GM12878 (cell line): ENCODE results near the gene TMEM163. TPM values are rescaled to one million over a fixed set of nuclear protein-coding genes. Genes with fewer than 3 reads are reported as not detected.

ENCODE experiments used
- ATAC-seq: fragments of 200-7000 bp; cut with Tn5 transposase; 3 replicates; pipeline ENCODE4 v1.9.1; 2020; ENCODE audit warnings: mild to moderate bottlenecking, moderate library complexity
- BruUV-seq: library from RNA; stranded (reverse); fragments of 400-500 nt; replicated peaks from 2 replicates; lab custom pipeline; 2021; lab: Mats Ljungman, UMichigan
- CTCF ChIA-PET: fragments of 300-600 bp; sonication (Branson Sonifier 250); formaldehyde crosslinking; extraction: SDS; loops from one replicate; lab custom pipeline; 2021; ENCODE audit warnings: inconsistent platforms; lab: Yijun Ruan, JAX
- POLR2A ChIA-PET: fragments of 350-600 bp; formaldehyde crosslinking; extraction: SDS; loops from one replicate; lab custom pipeline; 2021; ENCODE audit warnings: inconsistent platforms; lab: Charles Lee
- RAD21 ChIA-PET: fragments of 300-600 bp; sonication (Branson Sonifier 250); formaldehyde crosslinking; loops from one replicate; lab custom pipeline; 2023; ENCODE audit warnings: antibody characterized with exemption; ENCODE audit not compliant: unreplicated experiment; lab: Charles Lee
- SMC1A ChIA-PET: fragments of 300-600 bp; sonication (Branson Sonifier 250); formaldehyde crosslinking; loops from one replicate; lab custom pipeline; 2023; ENCODE audit not compliant: unreplicated experiment, uncharacterized antibody; lab: Charles Lee
- DNase-seq: peaks from one replicate; pipeline ENCODE4 v3.0.0-alpha.2; 2011; ENCODE audit warnings: low read depth, low spot score
- FAIRE-seq: peaks from 3 replicates; lab custom pipeline; 2011; peaks lifted over from hg19 to GRCh38; lab: Jason Lieb, UNC
- H2AFZ ChIP-seq: 2 replicates; pipeline ENCODE4 v1.6.0; 2011; ENCODE audit warnings: low read depth, low read length, control low read depth; ENCODE audit not compliant: control insufficient read depth
- H3K27ac ChIP-seq: 2 replicates; pipeline ENCODE4 v1.5.1; 2011; ENCODE audit warnings: control low read depth; ENCODE audit not compliant: control insufficient read depth, insufficient read depth
- H3K27me3 ChIP-seq, 2 experiments: replicated peaks in 1 of 2; 2 replicates each; pipeline versions ENCODE4 v1.6.0 to v1.6.1; 2011; ENCODE audit warnings: low read length in 1 of 2; ENCODE audit not compliant: control insufficient read depth in 2 of 2, insufficient read depth in 2 of 2
- H3K36me3 ChIP-seq, 2 experiments: 2 replicates each; pipeline ENCODE4 v1.5.1; 2011; ENCODE audit warnings: low read length in 1 of 2; ENCODE audit not compliant: control insufficient read depth in 2 of 2, insufficient read depth in 2 of 2
- H3K4me1 ChIP-seq: 2 replicates; pipeline ENCODE4 v1.6.1; 2011; ENCODE audit warnings: mild to moderate bottlenecking, low read length, moderate library complexity, mixed read lengths; ENCODE audit not compliant: control insufficient read depth, insufficient read depth
- H3K4me2 ChIP-seq: 2 replicates; pipeline ENCODE4 v1.6.0; 2011; ENCODE audit warnings: control low read depth; ENCODE audit not compliant: control insufficient read depth, insufficient read depth
- H3K4me3 ChIP-seq: fragments of 200-600 bp; sonication (generic); 2 replicates; pipeline ENCODE4 v1.5.1; 2016
- H3K79me2 ChIP-seq: 2 replicates; pipeline ENCODE4 v1.6.0; 2011; ENCODE audit warnings: low read length; ENCODE audit not compliant: control insufficient read depth, insufficient read depth
- H3K9ac ChIP-seq: 2 replicates; pipeline ENCODE4 v1.8.0; 2011; ENCODE audit warnings: low read length, control low read depth, mixed read lengths; ENCODE audit not compliant: control insufficient read depth, insufficient read depth
- H3K9me3 ChIP-seq: replicated peaks from 3 replicates; pipeline ENCODE4 v1.5.1; 2011; ENCODE audit warnings: mild to moderate bottlenecking, low read length; ENCODE audit not compliant: control insufficient read depth, insufficient read depth
- H4K20me1 ChIP-seq: 2 replicates; pipeline ENCODE4 v1.6.0; 2011; ENCODE audit not compliant: control insufficient read depth, insufficient read depth
- BCL3 ChIP-seq: IDR thresholded peaks from 2 replicates; pipeline ENCODE4 v1.6.1; 2011; ENCODE audit warnings: borderline replicate concordance, low read depth, mild to moderate bottlenecking, moderate library complexity, low read length; ENCODE audit not compliant: insufficient read depth, poor library complexity, severe bottlenecking
- E2F8 ChIP-seq: fragments of 450-650 bp; IDR thresholded peaks from 2 replicates; pipeline ENCODE4 v1.6.1; 2018; ENCODE audit warnings: mild to moderate bottlenecking, low read depth, moderate library complexity; ENCODE audit not compliant: partially characterized antibody
- EGR1 ChIP-seq, 2 experiments: IDR thresholded peaks; 1 replicate in 1 of 2; 2 replicates in 1 of 2; pipeline ENCODE4 v1.6.1; 2011 to 2012; ENCODE audit warnings: low read depth in 2 of 2, low read length in 2 of 2, borderline replicate concordance in 1 of 2, mild to moderate bottlenecking in 1 of 2, moderate library complexity in 1 of 2
- IRF5 ChIP-seq: fragments of 450-650 bp; IDR thresholded peaks from 2 replicates; pipeline ENCODE4 v1.6.1; 2017; ENCODE audit warnings: borderline replicate concordance
- MYB ChIP-seq: fragments of 150-350 bp; IDR thresholded peaks from 2 replicates; pipeline ENCODE4 v1.6.1; 2014; ENCODE audit warnings: mild to moderate bottlenecking, low read depth, low read length, borderline replicate concordance
- NFIC ChIP-seq: IDR thresholded peaks from 2 replicates; pipeline ENCODE4 v1.6.1; 2012; ENCODE audit warnings: low read depth, mild to moderate bottlenecking, inconsistent platforms, low read length, moderate library complexity
- SIN3A ChIP-seq: IDR thresholded peaks from 2 replicates; pipeline ENCODE4 v1.6.1; 2012; ENCODE audit warnings: low read depth, low read length, improper control_type of control experiment
- TARDBP ChIP-seq: IDR thresholded peaks from 2 replicates; pipeline ENCODE4 v1.6.1; 2016; ENCODE audit warnings: borderline replicate concordance
- TCF3 ChIP-seq: IDR thresholded peaks from 2 replicates; pipeline ENCODE4 v1.6.1; 2012; ENCODE audit warnings: low read depth, mild to moderate bottlenecking, low read length, borderline replicate concordance; ENCODE audit not compliant: insufficient read depth
- ZBTB33 ChIP-seq: fragments of 450-650 bp; IDR thresholded peaks from 2 replicates; pipeline ENCODE4 v1.6.1; 2017; ENCODE audit warnings: mild to moderate bottlenecking
- ZBTB40 ChIP-seq: fragments of 450-650 bp; IDR thresholded peaks from 2 replicates; pipeline ENCODE4 v1.6.1; 2016; ENCODE audit warnings: mild to moderate bottlenecking, moderate library complexity, borderline replicate concordance
- WGBS: methylation state at CpG from one replicate; pipeline ENCODE4 v1.1.6; 2016; ENCODE audit warnings: low lambda C conversion rate; ENCODE audit not compliant: insufficient replicate concordance, insufficient coverage; ENCODE audit errors: missing lambda C conversion rate; 5-methylcytosine and 5-hydroxymethylcytosine counted together
- in situ Hi-C: fragments of 300-500 bp; cut with MboI; formaldehyde crosslinking; loops from 9 replicates; pipeline ENCODE4 v1.14.3; 2018; ENCODE audit warnings: mixed read lengths
- intact Hi-C: fragments of 100-400 bp; cut with micrococcal nuclease; formaldehyde crosslinking; loops from one replicate; pipeline ENCODE4 v1.14.2; 2022; ENCODE audit not compliant: unreplicated experiment
- polyA plus RNA-seq, 11 experiments: library from polyadenylated mRNA; depleted of rRNA in 4 of 11; unstranded in 6 of 11; stranded (reverse) in 5 of 11; fragments of >200 nt; fragmentation: Nextera tagmentation in 4 of 11; fragmentation: Illumina TruSeq in 1 of 11; extraction: Ambion mirVana in 4 of 11; extraction: Trizol in 1 of 11; gene quantifications; 1 replicate in 1 of 11; 2 replicates in 10 of 11; pipeline versions ENCODE4 v1.2.1 to v1.2.3, GENCODE V29; 2011 to 2016; ENCODE audit warnings: inconsistent platforms in 2 of 11, missing spikeins in 2 of 11, low read depth in 1 of 11
- total RNA-seq, 4 experiments: library from RNA; depleted of rRNA in 3 of 4; stranded (reverse); fragments of >200 nt in 3 of 4; fragmentation: Illumina TruSeq in 1 of 4; extraction: Trizol in 1 of 4; gene quantifications; 2 replicates each; pipeline versions ENCODE4 v1.2.1 to v1.2.3, GENCODE V29; 2013 to 2021

The TMEM163 gene
- total and polyA plus RNA-seq, 10 of the 15 experiments (the other 5 are each of a cell fraction or from before 2014, with no cell fraction given), result 0.05 to 0.11 (median 0.07) TPM; not detected in 4

- RAD21 ChIA-PET, result no interaction called here
- H3K4me3 ChIP-seq, result no peak overlapping the region
- intact Hi-C loops (loop anchor here (5.0 kb wide), 1 partner anchor 424 kb away; no protein-coding TSS in a partner anchor), in situ Hi-C loops (no loop called here)
- POLR2A ChIA-PET, result no interaction called here
- no peak overlapping the region for H2AFZ ChIP-seq
- no peak overlapping the region for H3K27ac ChIP-seq
- H4K20me1 ChIP-seq, result no peaks in the 10 kb centered on the region
- H3K27me3 ChIP-seq, result 0 out of 4 replicates have a peak, but pooled peaks cover 0 to 1% of the 10 kb centered on the region in 2 experiments
- SMC1A ChIA-PET, result no interaction called here
- no peak overlapping the region for H3K4me2 ChIP-seq
- DNase-seq, result no peak
- FAIRE-seq, result no peak
- H3K9ac ChIP-seq, result no peak overlapping the region
- no peaks in the 10 kb centered on the region for H3K9me3 ChIP-seq
- WGBS, result 55% methylated on average over 8 of the region's 8 CpGs
- H3K4me1 ChIP-seq, result no peaks in the 10 kb centered on the region
- H3K36me3 ChIP-seq, result no peaks in the 10 kb centered on the region
- CTCF ChIA-PET, result no interaction called here
- no peak for ATAC-seq
- BruUV-seq, result no TSS peak
- no peaks in the 10 kb centered on the region for H3K79me2 ChIP-seq
- TF ChIP-seq ZBTB40 (no peak), SIN3A (no peak), MYB (no peak), ZBTB33 (no peak), IRF5 (no peak), E2F8 (no peak), BCL3 (no peak), NFIC (no peak), TCF3 (no peak), TARDBP (no peak), EGR1 (IDR thresholded peaks at IDR 0.05; ENCODE audit: borderline replicate concordance in 1 of 2, low read depth in 2 of 2, low read length in 2 of 2) (no peak)
These were observed 182.5 kb downstream of the TMEM163 start for GRCh38 chr2:134536296-134536695.
